Stimulated activated CD8-positive, alpha-beta memory T cell treated with anti-CD3 and anti-CD28 coated beads, Interleukin-2, amount 100 ng/mL, for 48 hours (primary cell): ENCODE measurements around the gene PAX5.

Experiments used
- DNase-seq, 2 donors: peaks; one replicate each; pipeline ENCODE4 v3.0.0-alpha.2; 2020; ENCODE audit warnings: low read depth in 2 of 2

Gene PAX5

GRCh38 chr9:36902861-36903524 lies 131.1 kb downstream of the PAX5 start:
- DNase-seq: no peak

GRCh38 chr9:36902080-36902716 lies 131.9 kb downstream of the PAX5 start:
- no peak for DNase-seq

- DNase-seq: no peak
Observed at GRCh38 chr9:36901528-36901927, 132.5 kb downstream of the PAX5 start.

GRCh38 chr9:36900856-36901220 lies 133.2 kb downstream of the PAX5 start:
- no peak for DNase-seq

GRCh38 chr9:36900136-36900855 lies 133.8 kb downstream of the PAX5 start:
- no peak for DNase-seq

- no peak for DNase-seq
Observed at GRCh38 chr9:36899406-36899805, 134.7 kb downstream of the PAX5 start.

- no peak for DNase-seq
Observed at GRCh38 chr9:36898431-36899020, 135.5 kb downstream of the PAX5 start.

- no peak for DNase-seq
Observed at GRCh38 chr9:36897478-36897877, 136.6 kb downstream of the PAX5 start.

GRCh38 chr9:36897019-36897418 lies 137.0 kb downstream of the PAX5 start:
- no peak for DNase-seq

GRCh38 chr9:36896296-36896695 lies 137.8 kb downstream of the PAX5 start:
- no peak for DNase-seq

GRCh38 chr9:36895744-36896260 lies 138.3 kb downstream of the PAX5 start:
- no peak for DNase-seq

- DNase-seq: no peak
Observed at GRCh38 chr9:36894695-36895310, 139.3 kb downstream of the PAX5 start.

- no peak for DNase-seq
Observed at GRCh38 chr9:36893911-36894310, 140.2 kb downstream of the PAX5 start.

- DNase-seq: no peak
Observed at GRCh38 chr9:36893184-36893583, 140.9 kb downstream of the PAX5 start.

GRCh38 chr9:36892279-36892678 lies 141.8 kb downstream of the PAX5 start:
- no peak for DNase-seq

GRCh38 chr9:36891341-36891811 lies 142.7 kb downstream of the PAX5 start:
- DNase-seq: no peak

- no peak for DNase-seq
Observed at GRCh38 chr9:36889844-36890243, 144.2 kb downstream of the PAX5 start.

GRCh38 chr9:36888551-36888950 lies 145.5 kb downstream of the PAX5 start:
- DNase-seq: no peak

GRCh38 chr9:36884721-36885120 lies 149.3 kb downstream of the PAX5 start:
- no peak for DNase-seq

- no peak for DNase-seq
Observed at GRCh38 chr9:36882594-36882993, 151.5 kb downstream of the PAX5 start.

GRCh38 chr9:36881743-36882441 lies 152.2 kb downstream of the PAX5 start:
- no peak for DNase-seq
